K562 (cell line): ENCODE data around the gene NUP98. TPM values are rescaled to one million over a fixed set of nuclear protein-coding genes. Genes with fewer than 3 reads are reported as not detected.
A peak's percentile ranks its signal among the peaks of the same experiment; 100 is the strongest.

Experiments
- ADNP ChIP-seq: fragments of 200-800 bp; sonication (Bioruptor generic); IDR thresholded peaks from 2 replicates; pipeline ENCODE4 v1.6.1; 2016; ENCODE audit warnings: missing genetic modification characterization, missing compliant biosample characterization
- BCOR ChIP-seq: fragments of 450-650 bp; IDR thresholded peaks from 2 replicates; pipeline ENCODE4 v1.6.1; 2016
- BMI1 ChIP-seq: fragments of 150-350 bp; IDR thresholded peaks from 2 replicates; pipeline ENCODE4 v1.6.1; 2014; ENCODE audit warnings: low read length
- DACH1 ChIP-seq: fragments of 450-650 bp; IDR thresholded peaks from 2 replicates; pipeline ENCODE4 v1.6.1; 2018; ENCODE audit not compliant: partially characterized antibody
- ETV5 ChIP-seq: sonication (generic); formaldehyde crosslinking; IDR thresholded peaks from 2 replicates; pipeline ENCODE4 v1.4.0; 2020; ENCODE audit warnings: low read depth, mild to moderate bottlenecking, missing genetic modification reagents
- HDAC2 ChIP-seq: fragments of 450-650 bp; IDR thresholded peaks from 2 replicates; pipeline ENCODE4 v1.6.1; 2016; ENCODE audit warnings: mild to moderate bottlenecking
- ILF3 ChIP-seq: fragments of 450-650 bp; IDR thresholded peaks from 2 replicates; pipeline ENCODE4 v1.6.1; 2018; ENCODE audit warnings: antibody characterized with exemption, mild to moderate bottlenecking, moderate library complexity, borderline replicate concordance
- MEF2D ChIP-seq: conservative IDR thresholded peaks from 2 replicates; pipeline ENCODE4 v1.6.1; 2016; ENCODE audit warnings: low read depth, missing genetic modification characterization, missing compliant biosample characterization
- SMARCA5 ChIP-seq: fragments of 450-650 bp; IDR thresholded peaks from 2 replicates; pipeline ENCODE4 v1.6.1; 2016
- SMARCB1 ChIP-seq: IDR thresholded peaks from 2 replicates; pipeline ENCODE4 v1.6.1; 2011; ENCODE audit warnings: improper control_type of control experiment, low read depth; ENCODE audit not compliant: insufficient read length
- TCF7 ChIP-seq: sonication (generic); IDR thresholded peaks from 2 replicates; pipeline ENCODE4 v1.6.1; 2016; ENCODE audit warnings: antibody characterized with exemption, borderline replicate concordance
- XRCC5 ChIP-seq: fragments of 200-400 bp; formaldehyde crosslinking; IDR thresholded peaks from 2 replicates; pipeline ENCODE4 v1.6.1; 2017; ENCODE audit warnings: low read depth, mild to moderate bottlenecking, low read length
- ZFP30 ChIP-seq: fragments of 250-450 bp; sonication (Bioruptor Pico); IDR thresholded peaks from 2 replicates; pipeline ENCODE4 v1.8.0; 2022; ENCODE audit warnings: moderate library complexity, mild to moderate bottlenecking, inconsistent platforms, borderline replicate concordance
- ZKSCAN3 ChIP-seq: fragments of 250-450 bp; sonication (Bioruptor Pico); IDR thresholded peaks from 2 replicates; pipeline ENCODE4 v1.4.0; 2020
- ZNF253 ChIP-seq: fragments of 250-450 bp; sonication (Bioruptor Pico); conservative IDR thresholded peaks from 2 replicates; pipeline ENCODE4 v1.6.1; 2021; ENCODE audit warnings: mild to moderate bottlenecking
- ZNF263 ChIP-seq: sonication (generic); formaldehyde crosslinking; IDR thresholded peaks from 2 replicates; pipeline ENCODE4 v1.8.0; 2022; ENCODE audit warnings: mild to moderate bottlenecking, missing genetic modification reagents, borderline replicate concordance
- ZNF3 ChIP-seq: fragments of 250-450 bp; sonication (Bioruptor Pico); IDR thresholded peaks from 2 replicates; pipeline ENCODE4 v1.5.0; 2021; ENCODE audit warnings: mild to moderate bottlenecking, moderate library complexity
- polyA plus RNA-seq, 8 experiments: library from polyadenylated mRNA; depleted of rRNA in 4 of 8; stranded (reverse) in 5 of 8; unstranded in 3 of 8; fragments of >200 nt; fragmentation: Nextera tagmentation in 2 of 8; fragmentation: Illumina TruSeq in 1 of 8; extraction: Ambion mirVana in 2 of 8; extraction: Trizol in 1 of 8; gene quantifications; 2 replicates each; pipeline versions ENCODE4 v1.2.1 to v1.2.3, GENCODE V29; 2011 to 2014; ENCODE audit warnings: inconsistent platforms in 1 of 8, missing spikeins in 1 of 8
- total RNA-seq, 7 experiments: library from RNA; depleted of rRNA in 6 of 7; stranded (reverse); fragments of >200 nt in 6 of 7; fragmentation: Illumina TruSeq in 2 of 7; extraction: Trizol in 2 of 7; gene quantifications; 2 replicates each; pipeline versions ENCODE4 v1.2.1 to v1.2.3, GENCODE V29; 2011 to 2021; ENCODE audit warnings: low replicate concordance in 1 of 7
- TF ChIP-seq, protein P1 (sequence below): IDR thresholded peaks from 3 replicates; pipeline ENCODE4 v1.6.1; 2011; ENCODE audit warnings: borderline replicate concordance, mild to moderate bottlenecking; ENCODE audit not compliant: insufficient read length, insufficient read depth
- TF ChIP-seq, protein P2 (sequence below), 2 experiments: fragments of 450-650 bp; IDR thresholded peaks; 2 replicates each; pipeline ENCODE4 v1.6.1; 2016
- TF ChIP-seq, protein P3 (sequence below): fragments of 200-800 bp; sonication (Bioruptor generic); IDR thresholded peaks from 2 replicates; pipeline ENCODE4 v1.6.1; 2016; ENCODE audit warnings: missing genetic modification characterization, missing compliant biosample characterization
- TF ChIP-seq, protein P4 (sequence below): sonication (generic); formaldehyde crosslinking; IDR thresholded peaks from 2 replicates; pipeline ENCODE4 v1.8.0; 2022; ENCODE audit warnings: mild to moderate bottlenecking, missing genetic modification reagents, borderline replicate concordance

Gene NUP98
- total and polyA plus RNA-seq, 9 of the 15 experiments (the other 6 are each of a cell fraction or from before 2014, with no cell fraction given): 45.1 to 196 (median 130) TPM

DNA sequence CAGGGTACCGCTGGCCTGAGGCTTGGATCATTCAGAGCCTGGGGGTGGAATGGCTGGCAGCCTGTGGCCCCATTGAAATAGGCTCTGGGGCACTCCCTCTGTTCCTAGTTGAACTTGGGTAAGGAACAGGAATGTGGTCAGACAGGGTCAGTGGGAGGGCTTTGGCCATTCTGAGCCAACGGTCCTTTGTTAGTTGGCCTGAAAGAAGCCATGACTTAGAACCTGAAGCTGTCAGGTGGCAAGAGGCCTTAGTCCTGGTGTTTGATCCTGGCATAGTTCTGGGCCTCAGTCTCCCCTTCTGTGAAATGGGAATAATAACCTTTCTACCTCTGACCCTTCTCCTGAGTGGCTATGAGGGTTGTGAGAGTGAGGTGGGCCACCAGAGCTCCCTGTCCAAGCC is 19.3 kb upstream of the NUP98 start (continued):
- TF ChIP-seq, protein P1, sequence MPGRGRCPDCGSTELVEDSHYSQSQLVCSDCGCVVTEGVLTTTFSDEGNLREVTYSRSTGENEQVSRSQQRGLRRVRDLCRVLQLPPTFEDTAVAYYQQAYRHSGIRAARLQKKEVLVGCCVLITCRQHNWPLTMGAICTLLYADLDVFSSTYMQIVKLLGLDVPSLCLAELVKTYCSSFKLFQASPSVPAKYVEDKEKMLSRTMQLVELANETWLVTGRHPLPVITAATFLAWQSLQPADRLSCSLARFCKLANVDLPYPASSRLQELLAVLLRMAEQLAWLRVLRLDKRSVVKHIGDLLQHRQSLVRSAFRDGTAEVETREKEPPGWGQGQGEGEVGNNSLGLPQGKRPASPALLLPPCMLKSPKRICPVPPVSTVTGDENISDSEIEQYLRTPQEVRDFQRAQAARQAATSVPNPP: no peak
- TF ChIP-seq, protein P2, sequence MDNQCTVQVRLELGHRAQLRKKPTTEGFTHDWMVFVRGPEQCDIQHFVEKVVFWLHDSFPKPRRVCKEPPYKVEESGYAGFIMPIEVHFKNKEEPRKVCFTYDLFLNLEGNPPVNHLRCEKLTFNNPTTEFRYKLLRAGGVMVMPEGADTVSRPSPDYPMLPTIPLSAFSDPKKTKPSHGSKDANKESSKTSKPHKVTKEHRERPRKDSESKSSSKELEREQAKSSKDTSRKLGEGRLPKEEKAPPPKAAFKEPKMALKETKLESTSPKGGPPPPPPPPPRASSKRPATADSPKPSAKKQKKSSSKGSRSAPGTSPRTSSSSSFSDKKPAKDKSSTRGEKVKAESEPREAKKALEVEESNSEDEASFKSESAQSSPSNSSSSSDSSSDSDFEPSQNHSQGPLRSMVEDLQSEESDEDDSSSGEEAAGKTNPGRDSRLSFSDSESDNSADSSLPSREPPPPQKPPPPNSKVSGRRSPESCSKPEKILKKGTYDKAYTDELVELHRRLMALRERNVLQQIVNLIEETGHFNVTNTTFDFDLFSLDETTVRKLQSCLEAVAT (IDR thresholded peaks at IDR 0.05): no peak
- TF ChIP-seq ZNF253 (CRISPR knock-in tag) (no peak), XRCC5 (no peak), TCF7 (no peak), ZNF3 (CRISPR knock-in tag) (no peak), ETV5 (CRISPR knock-in tag) (no peak), ZNF263 (no peak), ZKSCAN3 (CRISPR knock-in tag) (no peak), SMARCA5 (peak; percentile 51; the same call in 1 of the 2 replicates), MEF2D (tag) (no peak), HDAC2 (peak; percentile 64; the same call in 1 of the 2 replicates), BMI1 (no peak), BCOR (peak; percentile 90), ADNP (tag) (peak; percentile 57; the same call in 1 of the 2 replicates), ZFP30 (CRISPR knock-in tag) (no peak), SMARCB1 (no peak), DACH1 (no peak), ILF3 (no peak)
- TF ChIP-seq, protein P3, sequence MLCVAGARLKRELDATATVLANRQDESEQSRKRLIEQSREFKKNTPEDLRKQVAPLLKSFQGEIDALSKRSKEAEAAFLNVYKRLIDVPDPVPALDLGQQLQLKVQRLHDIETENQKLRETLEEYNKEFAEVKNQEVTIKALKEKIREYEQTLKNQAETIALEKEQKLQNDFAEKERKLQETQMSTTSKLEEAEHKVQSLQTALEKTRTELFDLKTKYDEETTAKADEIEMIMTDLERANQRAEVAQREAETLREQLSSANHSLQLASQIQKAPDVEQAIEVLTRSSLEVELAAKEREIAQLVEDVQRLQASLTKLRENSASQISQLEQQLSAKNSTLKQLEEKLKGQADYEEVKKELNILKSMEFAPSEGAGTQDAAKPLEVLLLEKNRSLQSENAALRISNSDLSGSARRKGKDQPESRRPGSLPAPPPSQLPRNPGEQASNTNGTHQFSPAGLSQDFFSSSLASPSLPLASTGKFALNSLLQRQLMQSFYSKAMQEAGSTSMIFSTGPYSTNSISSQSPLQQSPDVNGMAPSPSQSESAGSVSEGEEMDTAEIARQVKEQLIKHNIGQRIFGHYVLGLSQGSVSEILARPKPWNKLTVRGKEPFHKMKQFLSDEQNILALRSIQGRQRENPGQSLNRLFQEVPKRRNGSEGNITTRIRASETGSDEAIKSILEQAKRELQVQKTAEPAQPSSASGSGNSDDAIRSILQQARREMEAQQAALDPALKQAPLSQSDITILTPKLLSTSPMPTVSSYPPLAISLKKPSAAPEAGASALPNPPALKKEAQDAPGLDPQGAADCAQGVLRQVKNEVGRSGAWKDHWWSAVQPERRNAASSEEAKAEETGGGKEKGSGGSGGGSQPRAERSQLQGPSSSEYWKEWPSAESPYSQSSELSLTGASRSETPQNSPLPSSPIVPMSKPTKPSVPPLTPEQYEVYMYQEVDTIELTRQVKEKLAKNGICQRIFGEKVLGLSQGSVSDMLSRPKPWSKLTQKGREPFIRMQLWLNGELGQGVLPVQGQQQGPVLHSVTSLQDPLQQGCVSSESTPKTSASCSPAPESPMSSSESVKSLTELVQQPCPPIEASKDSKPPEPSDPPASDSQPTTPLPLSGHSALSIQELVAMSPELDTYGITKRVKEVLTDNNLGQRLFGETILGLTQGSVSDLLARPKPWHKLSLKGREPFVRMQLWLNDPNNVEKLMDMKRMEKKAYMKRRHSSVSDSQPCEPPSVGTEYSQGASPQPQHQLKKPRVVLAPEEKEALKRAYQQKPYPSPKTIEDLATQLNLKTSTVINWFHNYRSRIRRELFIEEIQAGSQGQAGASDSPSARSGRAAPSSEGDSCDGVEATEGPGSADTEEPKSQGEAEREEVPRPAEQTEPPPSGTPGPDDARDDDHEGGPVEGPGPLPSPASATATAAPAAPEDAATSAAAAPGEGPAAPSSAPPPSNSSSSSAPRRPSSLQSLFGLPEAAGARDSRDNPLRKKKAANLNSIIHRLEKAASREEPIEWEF (CRISPR knock-in tag): no peak
- TF ChIP-seq, protein P4, sequence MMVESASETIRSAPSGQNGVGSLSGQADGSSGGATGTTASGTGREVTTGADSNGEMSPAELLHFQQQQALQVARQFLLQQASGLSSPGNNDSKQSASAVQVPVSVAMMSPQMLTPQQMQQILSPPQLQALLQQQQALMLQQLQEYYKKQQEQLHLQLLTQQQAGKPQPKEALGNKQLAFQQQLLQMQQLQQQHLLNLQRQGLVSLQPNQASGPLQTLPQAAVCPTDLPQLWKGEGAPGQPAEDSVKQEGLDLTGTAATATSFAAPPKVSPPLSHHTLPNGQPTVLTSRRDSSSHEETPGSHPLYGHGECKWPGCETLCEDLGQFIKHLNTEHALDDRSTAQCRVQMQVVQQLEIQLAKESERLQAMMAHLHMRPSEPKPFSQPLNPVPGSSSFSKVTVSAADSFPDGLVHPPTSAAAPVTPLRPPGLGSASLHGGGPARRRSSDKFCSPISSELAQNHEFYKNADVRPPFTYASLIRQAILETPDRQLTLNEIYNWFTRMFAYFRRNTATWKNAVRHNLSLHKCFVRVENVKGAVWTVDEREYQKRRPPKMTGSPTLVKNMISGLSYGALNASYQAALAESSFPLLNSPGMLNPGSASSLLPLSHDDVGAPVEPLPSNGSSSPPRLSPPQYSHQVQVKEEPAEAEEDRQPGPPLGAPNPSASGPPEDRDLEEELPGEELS: no peak
